K562 (cell line): ENCODE results near the gene MNDA. TPM values are rescaled to one million over a fixed set of nuclear protein-coding genes. Genes with fewer than 3 reads are reported as not detected.

Experiments used
- ATF4 ChIP-seq: fragments of 450-650 bp; formaldehyde crosslinking; IDR thresholded peaks from 2 replicates; pipeline ENCODE4 v1.4.0; 2022; ENCODE audit warnings: mild to moderate bottlenecking, moderate library complexity
- ATF7 ChIP-seq: fragments of 450-650 bp; IDR thresholded peaks from 2 replicates; pipeline ENCODE4 v1.7.1; 2014; ENCODE audit warnings: mild to moderate bottlenecking, moderate library complexity
- CBX8 ChIP-seq: fragments of 200-600 bp; sonication (generic); IDR thresholded peaks from 2 replicates; pipeline ENCODE4 v1.6.1; 2012; ENCODE audit warnings: borderline replicate concordance, mixed run types, low read depth, mild to moderate bottlenecking, moderate library complexity, mixed read lengths, low read length, control low read depth, inconsistent platforms; ENCODE audit not compliant: poor library complexity, severe bottlenecking; ENCODE audit errors: extremely low read depth
- E2F8 ChIP-seq: fragments of 450-650 bp; IDR thresholded peaks from 2 replicates; pipeline ENCODE4 v1.7.1; 2018; ENCODE audit warnings: mild to moderate bottlenecking, low read depth; ENCODE audit not compliant: partially characterized antibody
- ILK ChIP-seq: fragments of 450-650 bp; IDR thresholded peaks from 2 replicates; pipeline ENCODE4 v1.6.1; 2016; ENCODE audit warnings: missing genetic modification characterization, low read depth, mild to moderate bottlenecking, missing compliant biosample characterization, moderate library complexity, borderline replicate concordance
- NCOA4 ChIP-seq: fragments of 450-650 bp; IDR thresholded peaks from 2 replicates; pipeline ENCODE4 v1.6.1; 2018; ENCODE audit warnings: mild to moderate bottlenecking; ENCODE audit not compliant: partially characterized antibody
- NFE2 ChIP-seq: IDR thresholded peaks from 2 replicates; pipeline ENCODE4 v1.6.1; 2014; ENCODE audit warnings: antibody characterized with exemption, low read depth
- PCBP2 ChIP-seq: fragments of 200-400 bp; formaldehyde crosslinking; IDR thresholded peaks from 2 replicates; pipeline ENCODE4 v1.6.1; 2018; ENCODE audit warnings: low read length, low read depth, mild to moderate bottlenecking, moderate library complexity; ENCODE audit not compliant: poor library complexity, severe bottlenecking
- RBM25 ChIP-seq: fragments of 200-400 bp; formaldehyde crosslinking; IDR thresholded peaks from 2 replicates; pipeline ENCODE4 v1.6.1; 2018; ENCODE audit warnings: low read length, low read depth, moderate library complexity; ENCODE audit not compliant: severe bottlenecking
- SAFB ChIP-seq: fragments of 200-400 bp; formaldehyde crosslinking; IDR thresholded peaks from 2 replicates; pipeline ENCODE4 v1.6.1; 2017; ENCODE audit warnings: low read depth, low read length, borderline replicate concordance
- SAFB2 ChIP-seq: fragments of 200-400 bp; formaldehyde crosslinking; IDR thresholded peaks from 2 replicates; pipeline ENCODE4 v1.6.1; 2018; ENCODE audit warnings: borderline replicate concordance, low read length, low read depth, moderate library complexity; ENCODE audit not compliant: severe bottlenecking
- SMAD3 ChIP-seq: fragments of 450-650 bp; formaldehyde crosslinking; conservative IDR thresholded peaks from 2 replicates; pipeline ENCODE4 v1.4.0; 2020; ENCODE audit warnings: mild to moderate bottlenecking
- THRA ChIP-seq: fragments of 450-650 bp; IDR thresholded peaks from 2 replicates; pipeline ENCODE4 v1.6.1; 2017; ENCODE audit warnings: mild to moderate bottlenecking, moderate library complexity
- ZBTB26 ChIP-seq: fragments of 450-650 bp; formaldehyde crosslinking; IDR thresholded peaks from 2 replicates; pipeline ENCODE4 v1.4.0; 2022; ENCODE audit warnings: missing genetic modification characterization
- ZFP1 ChIP-seq: fragments of 450-650 bp; formaldehyde crosslinking; IDR thresholded peaks from 2 replicates; pipeline ENCODE4 v1.4.0; 2020; ENCODE audit warnings: mild to moderate bottlenecking, mixed read lengths
- ZNF347 ChIP-seq: fragments of 450-650 bp; formaldehyde crosslinking; IDR thresholded peaks from 2 replicates; pipeline ENCODE4 v1.4.0; 2020; ENCODE audit warnings: low read depth, mild to moderate bottlenecking, moderate library complexity
- ZNF436 ChIP-seq: fragments of 250-450, 450-650 bp; sonication (Bioruptor Pico); formaldehyde crosslinking; IDR thresholded peaks from 2 replicates; pipeline ENCODE4 v1.7.0; 2020; ENCODE audit warnings: mild to moderate bottlenecking
- ZNF511 ChIP-seq: sonication (generic); formaldehyde crosslinking; IDR thresholded peaks from 2 replicates; pipeline ENCODE4 v1.8.0; 2022; ENCODE audit warnings: mild to moderate bottlenecking, missing genetic modification reagents
- ZNF583 ChIP-seq: fragments of 250-450 bp; sonication (Bioruptor Pico); IDR thresholded peaks from 2 replicates; pipeline ENCODE4 v1.4.0; 2020
- polyA plus RNA-seq, 8 experiments: library from polyadenylated mRNA; depleted of rRNA in 4 of 8; stranded (reverse) in 5 of 8; unstranded in 3 of 8; fragments of >200 nt; fragmentation: Nextera tagmentation in 2 of 8; fragmentation: Illumina TruSeq in 1 of 8; extraction: Ambion mirVana in 2 of 8; extraction: Trizol in 1 of 8; gene quantifications; 2 replicates each; pipeline versions ENCODE4 v1.2.1 to v1.2.3, GENCODE V29; 2011 to 2014; ENCODE audit warnings: inconsistent platforms in 1 of 8, missing spikeins in 1 of 8
- total RNA-seq, 7 experiments: library from RNA; depleted of rRNA in 6 of 7; stranded (reverse); fragments of >200 nt in 6 of 7; fragmentation: Illumina TruSeq in 2 of 7; extraction: Trizol in 2 of 7; gene quantifications; 2 replicates each; pipeline versions ENCODE4 v1.2.1 to v1.2.3, GENCODE V29; 2011 to 2021; ENCODE audit warnings: low replicate concordance in 1 of 7

MNDA gene
- total and polyA plus RNA-seq, 9 of the 15 experiments (the other 6 are each of a cell fraction or from before 2014, with no cell fraction given) = 0.08 to 0.14 (median 0.09) TPM; not detected in 6

- TF ChIP-seq ZBTB26 (CRISPR knock-in tag) = 0 out of 2 replicates have a peak, but pooled peaks have one; percentile 18
- no peak for TF ChIP-seq ZFP1 (CRISPR knock-in tag)
- TF ChIP-seq ILK = no peak
- no peak for TF ChIP-seq SAFB2
- no peak for TF ChIP-seq ATF4 (CRISPR knock-in tag)
- TF ChIP-seq THRA = no peak
- no peak for TF ChIP-seq ZNF436 (CRISPR knock-in tag)
- no peak for TF ChIP-seq ZNF583 (CRISPR knock-in tag)
- no peak for TF ChIP-seq SAFB
- TF ChIP-seq PCBP2 = no peak
- TF ChIP-seq NCOA4 = no peak
- TF ChIP-seq CBX8 = no peak
- TF ChIP-seq E2F8 = peak; percentile 60
- no peak; the same call in 1 of the 2 replicates for TF ChIP-seq SMAD3 (CRISPR knock-in tag)
- peak; percentile 85 for TF ChIP-seq NFE2
- TF ChIP-seq RBM25 = no peak
- no peak for TF ChIP-seq ZNF347 (CRISPR knock-in tag)
- TF ChIP-seq ATF7 = peak; percentile 74; the same call in 1 of the 2 replicates
- no peak for TF ChIP-seq ZNF511 (CRISPR knock-in tag)
Measured at GRCh38 chr1:158819461-158820443, 11.4 kb upstream of the MNDA start (continued).
